ENCODE data around the gene ITSN1. TPM values are rescaled to one million over a fixed set of nuclear protein-coding genes. Genes with fewer than 3 reads are reported as not detected.
"Not testable (repeated sequence)": the region's sequence is repeated elsewhere in the genome, so short reads cannot be mapped to it uniquely, and the experiment has no call there.

The ITSN1 gene
- total RNA-seq, 3 donors from 2014 or later (not counting 1 experiment from before 2014, with no cell fraction given) = 1.5 to 5.1 (median 2.7) TPM

DNA sequence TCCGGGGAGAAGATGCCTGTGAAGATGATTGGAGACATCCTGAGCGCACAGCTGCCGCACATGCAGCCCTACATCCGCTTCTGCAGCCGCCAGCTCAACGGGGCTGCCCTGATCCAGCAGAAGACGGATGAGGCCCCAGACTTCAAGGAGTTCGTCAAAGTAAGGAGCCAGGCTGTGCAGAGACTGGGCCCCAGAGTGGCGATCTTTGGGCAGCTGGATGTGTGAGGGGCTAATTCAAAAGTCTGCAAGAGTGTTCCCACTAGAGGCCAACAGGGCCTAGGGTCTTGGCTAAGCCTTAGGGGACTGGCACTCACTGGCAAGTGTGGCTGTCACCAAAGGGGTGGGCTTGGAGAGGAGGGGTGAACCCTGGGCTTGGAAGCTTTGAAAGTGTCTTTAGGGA, 222.9 kb downstream of the ITSN1 start:
- H3K9me3 ChIP-seq (ENCODE audit: control insufficient read depth, insufficient read depth, low read length) = no peaks in the 10 kb centered on the region
- peaks cover 6 to 15% of the 10 kb centered on the region in 2 donors for H3K27me3 Mint-ChIP-seq (ENCODE audit: low read depth in 2 of 2)
- no peaks in the 10 kb centered on the region for H3K9me3 Mint-ChIP-seq
- no peak for ATAC-seq
- 93% methylated on average over 9 of the region's 9 CpGs for WGBS (ENCODE audit: insufficient coverage)
- no peak overlapping the region for H3K4me3 Mint-ChIP-seq
- no peak for DNase-seq
- H3K27me3 ChIP-seq (ENCODE audit: control insufficient read depth, insufficient read depth, low read length) = no peaks in the 10 kb centered on the region
- no peaks in the 10 kb centered on the region for H3K4me1 ChIP-seq (ENCODE audit: control insufficient read depth, insufficient read depth, low read length)
- H3K36me3 ChIP-seq (ENCODE audit: control insufficient read depth, insufficient read depth, low read length) = no peaks in the 10 kb centered on the region
- no peaks in the 10 kb centered on the region for H3K36me3 Mint-ChIP-seq
- no peak overlapping the region for H3K27ac ChIP-seq (ENCODE audit: low read length)
- TF ChIP-seq, protein P1, sequence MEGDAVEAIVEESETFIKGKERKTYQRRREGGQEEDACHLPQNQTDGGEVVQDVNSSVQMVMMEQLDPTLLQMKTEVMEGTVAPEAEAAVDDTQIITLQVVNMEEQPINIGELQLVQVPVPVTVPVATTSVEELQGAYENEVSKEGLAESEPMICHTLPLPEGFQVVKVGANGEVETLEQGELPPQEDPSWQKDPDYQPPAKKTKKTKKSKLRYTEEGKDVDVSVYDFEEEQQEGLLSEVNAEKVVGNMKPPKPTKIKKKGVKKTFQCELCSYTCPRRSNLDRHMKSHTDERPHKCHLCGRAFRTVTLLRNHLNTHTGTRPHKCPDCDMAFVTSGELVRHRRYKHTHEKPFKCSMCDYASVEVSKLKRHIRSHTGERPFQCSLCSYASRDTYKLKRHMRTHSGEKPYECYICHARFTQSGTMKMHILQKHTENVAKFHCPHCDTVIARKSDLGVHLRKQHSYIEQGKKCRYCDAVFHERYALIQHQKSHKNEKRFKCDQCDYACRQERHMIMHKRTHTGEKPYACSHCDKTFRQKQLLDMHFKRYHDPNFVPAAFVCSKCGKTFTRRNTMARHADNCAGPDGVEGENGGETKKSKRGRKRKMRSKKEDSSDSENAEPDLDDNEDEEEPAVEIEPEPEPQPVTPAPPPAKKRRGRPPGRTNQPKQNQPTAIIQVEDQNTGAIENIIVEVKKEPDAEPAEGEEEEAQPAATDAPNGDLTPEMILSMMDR (IDR thresholded peaks at IDR 0.05) = no peak
- intact Hi-C loops (cut with micrococcal nuclease) = no loop called here
- no peak overlapping the region for H3K4me3 ChIP-seq (ENCODE audit: low read length)
- H3K27ac Mint-ChIP-seq = no peak overlapping the region
- H3K4me1 Mint-ChIP-seq = peaks cover 0 to 5% of the 10 kb centered on the region in 2 donors

DNA sequence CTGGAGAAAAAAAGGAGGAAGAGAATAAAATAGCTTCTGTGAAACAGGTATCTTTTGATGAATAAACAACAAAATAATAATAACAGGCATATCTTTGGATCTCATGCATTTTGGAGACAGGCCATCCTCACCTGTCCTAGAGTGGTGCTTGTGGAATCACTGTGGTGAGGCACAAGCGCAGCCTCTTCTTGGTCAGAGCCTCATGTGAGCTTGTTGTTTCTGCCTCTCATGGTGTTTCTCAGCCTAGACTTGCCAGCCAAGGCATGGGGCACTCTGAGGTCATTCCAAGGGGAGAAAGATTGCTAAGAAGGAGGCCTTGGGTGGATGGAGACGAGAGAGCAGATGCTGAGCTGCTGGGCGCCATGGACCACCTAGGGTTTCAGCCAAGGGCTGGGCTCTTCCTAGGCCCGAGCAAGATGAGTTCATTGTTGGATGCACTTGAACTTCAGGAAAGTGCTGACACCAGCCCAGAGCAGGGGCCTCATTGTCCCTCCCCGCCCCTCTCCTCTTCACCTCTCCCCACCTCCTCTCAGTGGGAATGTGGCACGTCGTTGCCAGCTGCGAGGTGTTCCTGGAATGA, 223.8 kb downstream of the ITSN1 start:
- no peaks in the 10 kb centered on the region for H3K36me3 Mint-ChIP-seq
- TF ChIP-seq, protein P1 (IDR thresholded peaks at IDR 0.05) = no peak
- intact Hi-C loops (cut with micrococcal nuclease) = no loop called here
- H3K4me1 Mint-ChIP-seq = peaks cover 0 to 5% of the 10 kb centered on the region in 2 donors
- no peak overlapping the region for H3K27ac Mint-ChIP-seq
- no peaks in the 10 kb centered on the region for H3K36me3 ChIP-seq (ENCODE audit: control insufficient read depth, insufficient read depth, low read length)
- WGBS (ENCODE audit: insufficient coverage) = 81% methylated on average over 8 of the region's 8 CpGs
- no peak for ATAC-seq
- H3K27me3 Mint-ChIP-seq (ENCODE audit: low read depth in 2 of 2) = peaks cover 4 to 15% of the 10 kb centered on the region in 2 donors
- no peaks in the 10 kb centered on the region for H3K4me1 ChIP-seq (ENCODE audit: control insufficient read depth, insufficient read depth, low read length)
- no peak for DNase-seq
- H3K9me3 ChIP-seq (ENCODE audit: control insufficient read depth, insufficient read depth, low read length) = no peaks in the 10 kb centered on the region
- H3K4me3 Mint-ChIP-seq = no peak overlapping the region
- no peaks in the 10 kb centered on the region for H3K27me3 ChIP-seq (ENCODE audit: control insufficient read depth, insufficient read depth, low read length)
- no peaks in the 10 kb centered on the region for H3K9me3 Mint-ChIP-seq
- H3K27ac ChIP-seq (ENCODE audit: low read length) = no peak overlapping the region
- H3K4me3 ChIP-seq (ENCODE audit: low read length) = no peak overlapping the region

DNA sequence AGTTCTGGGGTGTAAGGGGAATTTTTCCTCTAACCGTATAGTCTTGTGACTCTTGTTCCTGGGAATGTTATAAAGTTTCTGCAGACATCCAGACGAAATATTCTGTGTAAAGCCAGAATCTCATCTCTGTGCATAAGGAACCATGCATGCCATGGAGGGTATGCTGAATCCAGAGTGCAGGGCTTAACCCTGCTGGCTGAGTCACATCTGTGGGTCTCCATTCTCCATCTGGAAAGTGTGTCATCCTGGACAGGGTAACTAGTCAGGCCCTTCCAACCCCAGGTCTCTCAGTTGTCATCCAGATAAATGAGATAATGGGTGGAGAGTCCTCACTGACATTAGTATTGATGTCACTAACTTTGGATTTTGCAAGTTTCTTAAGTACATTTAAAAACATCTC, 224.5 kb downstream of the ITSN1 start:
- ATAC-seq = no peak
- H3K27me3 Mint-ChIP-seq (ENCODE audit: low read depth in 2 of 2) = peaks cover 3 to 15% of the 10 kb centered on the region in 2 donors
- Histone ChIP-seq H3K4me1 (ENCODE audit: control insufficient read depth, insufficient read depth, low read length) (no peaks in the 10 kb centered on the region), H3K27ac (ENCODE audit: low read length) (no peak overlapping the region), H3K4me3 (ENCODE audit: low read length) (no peak overlapping the region), H3K9me3 (ENCODE audit: control insufficient read depth, insufficient read depth, low read length) (no peaks in the 10 kb centered on the region), H3K27me3 (ENCODE audit: control insufficient read depth, insufficient read depth, low read length) (no peaks in the 10 kb centered on the region), H3K36me3 (ENCODE audit: control insufficient read depth, insufficient read depth, low read length) (no peaks in the 10 kb centered on the region)
- H3K9me3 Mint-ChIP-seq = no peaks in the 10 kb centered on the region
- no peaks in the 10 kb centered on the region for H3K36me3 Mint-ChIP-seq
- H3K4me3 Mint-ChIP-seq = no peak overlapping the region
- DNase-seq = no peak
- H3K4me1 Mint-ChIP-seq = peaks cover 0 to 5% of the 10 kb centered on the region in 2 donors
- intact Hi-C loops (cut with micrococcal nuclease) = no loop called here
- WGBS (ENCODE audit: insufficient coverage) = 87% methylated on average over 2 of the region's 2 CpGs
- H3K27ac Mint-ChIP-seq = no peak overlapping the region
- TF ChIP-seq, protein P1 (IDR thresholded peaks at IDR 0.05) = no peak

DNA sequence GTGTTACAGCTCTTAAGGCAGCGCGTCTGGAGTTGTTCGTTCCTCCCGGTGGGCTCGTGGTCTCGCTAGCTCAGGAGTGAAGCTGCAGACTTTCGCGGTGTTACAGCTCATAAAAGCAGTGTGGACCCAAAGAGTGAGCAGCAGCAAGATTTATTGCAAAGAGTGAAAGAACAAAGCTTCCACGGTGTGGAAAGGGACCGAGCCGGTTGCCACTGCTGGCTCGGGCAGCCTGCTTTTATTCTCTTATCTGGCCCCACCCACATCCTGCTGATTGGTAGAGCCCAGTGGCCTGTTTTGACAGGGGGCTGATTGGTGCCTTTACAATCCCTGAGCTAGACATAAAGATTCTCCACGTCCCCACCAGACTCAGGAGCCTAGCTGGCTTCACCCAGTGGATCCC, 225.6 kb downstream of the ITSN1 start:
- H3K36me3 ChIP-seq (ENCODE audit: control insufficient read depth, insufficient read depth, low read length); intact Hi-C loops (cut with micrococcal nuclease); H3K27me3 ChIP-seq (ENCODE audit: control insufficient read depth, insufficient read depth, low read length); DNase-seq; H3K27ac ChIP-seq (ENCODE audit: low read length); ATAC-seq; H3K4me3 ChIP-seq (ENCODE audit: low read length); H3K9me3 ChIP-seq (ENCODE audit: control insufficient read depth, insufficient read depth, low read length); H3K4me1 Mint-ChIP-seq; H3K9me3 Mint-ChIP-seq; H3K36me3 Mint-ChIP-seq; H3K4me1 ChIP-seq (ENCODE audit: control insufficient read depth, insufficient read depth, low read length): not testable (repeated sequence)
- H3K4me3 Mint-ChIP-seq = peak overlapping the region; percentile 88
- WGBS (ENCODE audit: insufficient coverage) = 57% methylated on average over 13 of the region's 13 CpGs
- H3K27me3 Mint-ChIP-seq (ENCODE audit: low read depth in 2 of 2) = peaks cover 3 to 15% of the 10 kb centered on the region in 2 donors
- H3K27ac Mint-ChIP-seq = peak overlapping the region; percentile 46 to 52
